Natural killer cell (primary cell): ENCODE data around the gene AGBL4. TPM values are rescaled to one million over a fixed set of nuclear protein-coding genes. Genes with fewer than 3 reads are reported as not detected.

ENCODE experiments used
- ATAC-seq, 3 donors: fragments of 150-1000 bp in 2 of 3; fragments of 200-7000 bp in 1 of 3; cut with Tn5 transposase; 1 replicate in 1 of 3; 2 replicates in 2 of 3; pipeline ENCODE4 v1.10.0; 2021; ENCODE audit warnings: mild to moderate bottlenecking in 2 of 3, moderate library complexity in 2 of 3
- DNase-seq, 2 donors: peaks; one replicate each; pipeline versions ENCODE4 v3.0.0 to v3.0.0-alpha.2; 2013 to 2021; ENCODE audit warnings: mixed read lengths in 1 of 2
- H3K27ac ChIP-seq: one replicate; pipeline ENCODE4 v1.5.1; 2013; ENCODE audit warnings: mild to moderate bottlenecking, low read length
- H3K27me3 ChIP-seq: one replicate; pipeline ENCODE4 v1.6.1; 2013; ENCODE audit warnings: low read length; ENCODE audit not compliant: control insufficient read depth, insufficient read depth
- H3K36me3 ChIP-seq: one replicate; pipeline ENCODE4 v1.6.1; 2013; ENCODE audit warnings: low read length; ENCODE audit not compliant: control insufficient read depth, insufficient read depth
- H3K4me1 ChIP-seq: one replicate; pipeline ENCODE4 v1.6.1; 2013; ENCODE audit warnings: low read length; ENCODE audit not compliant: control insufficient read depth, insufficient read depth
- H3K4me3 ChIP-seq: one replicate; pipeline ENCODE4 v1.5.1; 2013; ENCODE audit warnings: low read length
- H3K9me3 ChIP-seq: one replicate; pipeline ENCODE4 v1.6.1; 2013; ENCODE audit warnings: low read length; ENCODE audit not compliant: control insufficient read depth, insufficient read depth
- H3K27ac Mint-ChIP-seq, 2 donors: one replicate each; pipeline ENCODE4 v1.8.0; 2022; ENCODE audit warnings: mild to moderate bottlenecking in 2 of 2, mixed read lengths in 2 of 2, moderate library complexity in 1 of 2
- H3K27me3 Mint-ChIP-seq, 2 donors: one replicate each; pipeline ENCODE4 v1.8.0; 2022; ENCODE audit warnings: low read depth in 2 of 2, mixed read lengths in 2 of 2
- H3K36me3 Mint-ChIP-seq: one replicate; pipeline ENCODE4 v1.8.0; 2022; ENCODE audit warnings: mixed read lengths
- H3K4me1 Mint-ChIP-seq, 2 donors: one replicate each; pipeline ENCODE4 v1.8.0; 2022; ENCODE audit warnings: mixed read lengths in 2 of 2
- H3K4me3 Mint-ChIP-seq: one replicate; pipeline ENCODE4 v1.8.0; 2022; ENCODE audit warnings: mild to moderate bottlenecking, moderate library complexity, mixed read lengths
- H3K9me3 Mint-ChIP-seq, 2 donors: one replicate each; pipeline ENCODE4 v1.8.0; 2022; ENCODE audit warnings: mixed read lengths in 2 of 2
- CTCF ChIP-seq: fragments of 200-600 bp; IDR thresholded peaks from one replicate; pipeline ENCODE4 v1.8.0; 2022; ENCODE audit warnings: antibody characterized with exemption
- WGBS: methylation state at CpG from one replicate; pipeline ENCODE4 v1.1.7; 2013; ENCODE audit warnings: missing lambda C conversion rate; ENCODE audit not compliant: insufficient coverage; 5-methylcytosine and 5-hydroxymethylcytosine counted together
- intact Hi-C: fragments of 100-400 bp; cut with micrococcal nuclease; formaldehyde crosslinking; loops from one replicate; pipeline ENCODE4 v1.14.2; 2022
- total RNA-seq, 4 donors: library from RNA; stranded (reverse); fragments of 120-200 nt in 1 of 4; gene quantifications; one replicate each; pipeline versions ENCODE4 v1.2.3 to v1.2.4, GENCODE V29; 2013 to 2022

The AGBL4 gene
- total RNA-seq, 3 donors from 2014 or later (not counting 1 experiment from before 2014, with no cell fraction given) = not detected

GRCh38 chr1:48726557-48727215 lies 1297.1 kb downstream of the AGBL4 start:
- H3K27ac Mint-ChIP-seq = no peak overlapping the region
- no peaks in the 10 kb centered on the region for H3K36me3 ChIP-seq

GRCh38 chr1:48726139-48726538 lies 1297.6 kb downstream of the AGBL4 start:
- intact Hi-C loops = no loop called here
- no peaks in the 10 kb centered on the region for H3K4me1 Mint-ChIP-seq
- H3K4me1 ChIP-seq = no peaks in the 10 kb centered on the region
- no peaks in the 10 kb centered on the region for H3K36me3 ChIP-seq
- H3K4me3 ChIP-seq = no peak overlapping the region
- H3K4me3 Mint-ChIP-seq = no peak overlapping the region
- no peaks in the 10 kb centered on the region for H3K9me3 Mint-ChIP-seq
- no peak overlapping the region for H3K27ac ChIP-seq
- no peaks in the 10 kb centered on the region for H3K36me3 Mint-ChIP-seq
- H3K27ac Mint-ChIP-seq = no peak overlapping the region
- ATAC-seq (no peak), DNase-seq (no peak)
- H3K27me3 ChIP-seq = no peaks in the 10 kb centered on the region
- no CpG with 5 or more reads among the region's 2 CpGs for WGBS
- H3K9me3 ChIP-seq = no peaks in the 10 kb centered on the region
- peaks cover 3 to 10% of the 10 kb centered on the region in 2 donors for H3K27me3 Mint-ChIP-seq
- no peak for TF ChIP-seq CTCF

More at GRCh38 chr1:48726557-48727215, 1297.1 kb downstream of the AGBL4 start:
- no peaks in the 10 kb centered on the region for H3K9me3 Mint-ChIP-seq
- no peak for TF ChIP-seq CTCF
- no peak for ATAC-seq
- no peak overlapping the region for H3K4me3 Mint-ChIP-seq
- Histone ChIP-seq H3K4me3 (no peak overlapping the region), H3K27me3 (no peaks in the 10 kb centered on the region), H3K4me1 (no peaks in the 10 kb centered on the region), H3K27ac (no peak overlapping the region), H3K9me3 (no peaks in the 10 kb centered on the region)
- peaks cover 3 to 10% of the 10 kb centered on the region in 2 donors for H3K27me3 Mint-ChIP-seq
- H3K4me1 Mint-ChIP-seq = no peaks in the 10 kb centered on the region
- intact Hi-C loops = no loop called here
- no peak for DNase-seq
- WGBS = 79% methylated on average over 2 of the region's 4 CpGs
- no peaks in the 10 kb centered on the region for H3K36me3 Mint-ChIP-seq

- H3K9me3 Mint-ChIP-seq = no peaks in the 10 kb centered on the region
- no peak overlapping the region for H3K27ac ChIP-seq
- peaks cover 3 to 10% of the 10 kb centered on the region in 2 donors for H3K27me3 Mint-ChIP-seq
- H3K4me1 ChIP-seq = no peaks in the 10 kb centered on the region
- no peak for DNase-seq
- intact Hi-C loops = no loop called here
- no peak for TF ChIP-seq CTCF
- H3K4me1 Mint-ChIP-seq = no peaks in the 10 kb centered on the region
- no peaks in the 10 kb centered on the region for H3K36me3 ChIP-seq
- WGBS = 91% methylated on average over 5 of the region's 5 CpGs
- no peak overlapping the region for H3K4me3 Mint-ChIP-seq
- H3K4me3 ChIP-seq = no peak overlapping the region
- no peaks in the 10 kb centered on the region for H3K9me3 ChIP-seq
- no peak overlapping the region for H3K27ac Mint-ChIP-seq
- H3K27me3 ChIP-seq = no peaks in the 10 kb centered on the region
- ATAC-seq = no peak
- H3K36me3 Mint-ChIP-seq = no peaks in the 10 kb centered on the region
Measured at GRCh38 chr1:48725341-48726046, 1298.3 kb downstream of the AGBL4 start.
